AG08396 (cell line): ENCODE results near the gene C1orf174.

Source experiments
- DNase-seq: peaks from one replicate; pipeline ENCODE4 v3.0.0; 2012; ENCODE audit warnings: low spot score, mixed read lengths

Gene C1orf174

GRCh38 chr1:3868464-3869006 is 31.5 kb downstream of the C1orf174 start:
- no peak for DNase-seq

- no peak for DNase-seq
These were observed 34.4 kb downstream of the C1orf174 start for GRCh38 chr1:3865606-3866160.

GRCh38 chr1:3864884-3865283 is 35.2 kb downstream of the C1orf174 start:
- no peak for DNase-seq

GRCh38 chr1:3863231-3863935 is 36.7 kb downstream of the C1orf174 start:
- no peak for DNase-seq

- DNase-seq, result peak; percentile 32
These were observed 41.7 kb downstream of the C1orf174 start for GRCh38 chr1:3858231-3858981.

- no peak for DNase-seq
These were observed 42.3 kb downstream of the C1orf174 start for GRCh38 chr1:3857791-3858129.

GRCh38 chr1:3856923-3857790 is 42.9 kb downstream of the C1orf174 start, which contains the start of the genes CEP104 and DFFB:
TSS of gene CEP104 (minus strand) at chr1:3857211. CDS start at chr1:3852407, 4,804 bp downstream.
TSS of gene DFFB (plus strand) at chr1:3857476. CDS start at chr1:3857604, 128 bp downstream.
- peak; percentile 100 for DNase-seq

GRCh38 chr1:3852711-3853485 is 47.2 kb downstream of the C1orf174 start:
- DNase-seq, result no peak

- no peak for DNase-seq
These were observed 48.0 kb downstream of the C1orf174 start for GRCh38 chr1:3852091-3852490.

GRCh38 chr1:3851292-3851691 is 48.8 kb downstream of the C1orf174 start:
- DNase-seq, result no peak

- DNase-seq, result no peak
These were observed 49.2 kb downstream of the C1orf174 start for GRCh38 chr1:3850857-3851256.

- no peak for DNase-seq
These were observed 53.0 kb downstream of the C1orf174 start for GRCh38 chr1:3847081-3847480.

GRCh38 chr1:3846541-3846940 is 53.5 kb downstream of the C1orf174 start:
- DNase-seq, result no peak

- no peak for DNase-seq
These were observed 57.2 kb downstream of the C1orf174 start for GRCh38 chr1:3842912-3843311.

- no peak for DNase-seq
These were observed 58.6 kb downstream of the C1orf174 start for GRCh38 chr1:3841491-3841890.
